GM19468 (cell line): ENCODE measurements around the gene PRKG1.

Experiments
- ATAC-seq: cut with Tn5 transposase; IDR thresholded peaks from one replicate; pipeline ENCODE4 v1.9.1; 2021; ENCODE audit warnings: mild to moderate bottlenecking, moderate library complexity, moderate number of reproducible peaks; ENCODE audit not compliant: unreplicated experiment; ENCODE audit errors: extremely low read depth

The PRKG1 gene

DNA sequence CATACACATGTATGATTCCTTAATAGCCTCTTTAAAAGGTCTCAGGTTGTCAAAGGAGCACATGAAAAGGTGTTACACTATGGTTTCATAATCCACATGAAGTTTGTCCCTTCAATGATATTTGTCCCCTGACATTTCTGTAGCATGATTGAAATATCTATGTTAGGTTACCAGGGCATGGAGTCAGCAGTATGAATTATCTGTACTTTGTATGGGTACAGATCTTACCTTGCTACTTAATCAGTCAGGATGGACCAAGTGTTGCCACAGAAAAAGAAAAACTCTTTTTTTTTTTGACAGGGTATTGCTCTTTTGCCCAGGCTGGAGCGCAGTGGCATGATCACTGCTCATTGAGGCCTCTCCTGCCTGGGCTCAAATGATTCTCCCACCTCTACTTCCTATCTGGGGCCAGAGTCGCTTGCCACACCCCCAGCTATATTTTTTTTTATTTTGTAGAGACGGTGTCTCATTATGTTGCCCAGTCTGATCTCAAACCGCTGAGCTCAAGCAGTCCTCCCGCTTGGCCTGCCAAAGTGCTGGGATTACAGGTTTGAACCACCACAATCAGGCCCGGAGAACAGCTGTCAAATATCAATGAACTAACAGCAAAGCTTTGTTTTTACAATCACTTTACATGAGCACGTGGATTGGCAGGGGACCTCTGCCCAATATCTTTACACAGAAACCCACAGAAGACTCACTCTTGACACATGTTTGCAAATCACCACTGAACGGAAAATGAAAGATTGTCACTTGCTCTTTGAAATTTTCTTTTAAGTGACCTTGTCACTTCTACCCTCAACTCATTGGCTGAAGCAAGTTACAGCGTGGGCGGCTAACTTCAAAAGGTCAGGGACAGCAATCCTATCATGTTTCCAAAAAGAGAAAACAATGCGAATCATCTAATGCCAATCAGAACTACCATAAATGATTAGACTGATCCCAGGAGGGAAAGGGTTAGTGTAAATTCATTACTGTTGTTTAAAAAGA, 140.2 kb downstream of the PRKG1 start:
- no peak for ATAC-seq

DNA sequence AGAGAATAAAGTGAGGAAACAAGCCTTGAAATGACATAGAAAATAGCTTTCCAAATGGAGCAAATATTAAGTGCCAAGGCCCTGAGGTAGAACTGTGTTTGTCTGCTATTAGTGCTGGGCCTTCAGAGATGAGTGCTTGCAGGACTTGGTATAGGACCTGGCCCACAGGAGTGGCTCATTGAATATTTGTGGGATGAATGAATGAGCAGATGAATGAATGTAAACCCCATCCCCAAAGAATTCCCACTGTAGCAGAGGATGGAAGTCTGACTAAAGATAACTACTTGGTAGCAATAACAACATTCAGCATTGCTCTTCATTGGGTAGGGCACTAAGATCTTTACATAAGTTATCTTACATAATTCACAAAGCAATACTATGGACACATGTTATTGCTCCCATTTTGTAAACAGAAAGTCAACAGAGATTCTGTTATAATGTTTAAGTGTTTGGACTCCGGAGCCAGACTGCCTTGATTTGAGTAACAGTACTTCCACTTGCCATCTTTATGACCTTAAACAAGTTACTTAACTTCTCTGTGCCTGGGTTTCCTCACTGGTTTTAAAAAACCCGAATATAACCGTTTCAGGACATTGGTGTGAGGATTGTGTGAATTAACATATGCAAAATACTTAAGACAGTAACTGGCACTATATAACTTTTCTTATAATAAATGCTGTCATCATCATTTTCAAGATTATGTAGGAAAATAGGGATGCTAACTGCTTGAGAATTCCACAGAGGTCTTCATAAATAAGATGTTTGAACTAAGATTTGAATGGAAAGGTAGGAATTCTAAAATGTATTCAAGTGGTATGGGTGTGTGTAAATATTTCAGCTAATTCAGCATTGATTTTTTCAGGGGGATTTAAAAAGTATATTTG, 141.9 kb downstream of the PRKG1 start:
- no peak for ATAC-seq

DNA sequence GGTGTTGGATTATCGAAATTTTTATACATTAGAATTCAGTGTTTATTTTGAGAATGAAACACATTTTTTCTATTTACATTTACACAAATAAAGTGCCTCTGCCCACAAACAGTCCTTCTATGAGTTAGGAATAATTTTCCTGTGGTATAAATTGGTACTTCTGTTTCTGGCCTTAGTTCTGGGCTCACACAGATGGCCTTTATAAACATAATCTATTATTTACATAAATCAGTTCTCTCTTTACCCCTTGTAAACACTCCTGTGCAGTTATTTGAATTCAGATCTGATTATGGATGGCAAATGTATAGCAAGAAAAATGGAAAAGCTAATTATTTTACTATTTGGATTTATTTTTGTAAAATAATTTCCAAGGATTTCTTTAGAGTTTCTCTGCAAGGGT, 143.2 kb downstream of the PRKG1 start:
- no peak for ATAC-seq

DNA sequence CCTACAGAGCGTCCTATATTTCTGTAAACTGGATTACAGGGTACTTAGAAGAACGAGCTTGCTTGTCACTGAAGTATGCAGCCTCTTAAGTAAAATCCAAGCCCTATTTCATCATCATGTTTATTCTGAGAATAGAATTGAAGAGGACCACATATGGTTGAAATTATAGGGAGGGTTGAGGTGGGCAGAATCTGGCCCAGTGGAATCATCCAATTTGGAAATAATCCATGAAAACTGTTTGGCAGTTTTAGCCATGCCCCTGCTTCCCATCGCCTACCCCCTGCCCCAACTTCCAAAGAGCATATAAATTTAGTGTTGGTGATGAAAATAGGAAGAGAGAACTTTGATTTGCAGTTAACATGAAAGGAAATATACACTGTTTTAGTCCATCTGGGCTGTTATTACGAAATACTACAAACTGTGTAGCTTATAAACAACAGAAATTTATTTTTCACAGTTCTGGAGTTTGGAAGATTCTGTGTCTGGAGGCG, 150.4 kb downstream of the PRKG1 start:
- ATAC-seq = no peak

DNA sequence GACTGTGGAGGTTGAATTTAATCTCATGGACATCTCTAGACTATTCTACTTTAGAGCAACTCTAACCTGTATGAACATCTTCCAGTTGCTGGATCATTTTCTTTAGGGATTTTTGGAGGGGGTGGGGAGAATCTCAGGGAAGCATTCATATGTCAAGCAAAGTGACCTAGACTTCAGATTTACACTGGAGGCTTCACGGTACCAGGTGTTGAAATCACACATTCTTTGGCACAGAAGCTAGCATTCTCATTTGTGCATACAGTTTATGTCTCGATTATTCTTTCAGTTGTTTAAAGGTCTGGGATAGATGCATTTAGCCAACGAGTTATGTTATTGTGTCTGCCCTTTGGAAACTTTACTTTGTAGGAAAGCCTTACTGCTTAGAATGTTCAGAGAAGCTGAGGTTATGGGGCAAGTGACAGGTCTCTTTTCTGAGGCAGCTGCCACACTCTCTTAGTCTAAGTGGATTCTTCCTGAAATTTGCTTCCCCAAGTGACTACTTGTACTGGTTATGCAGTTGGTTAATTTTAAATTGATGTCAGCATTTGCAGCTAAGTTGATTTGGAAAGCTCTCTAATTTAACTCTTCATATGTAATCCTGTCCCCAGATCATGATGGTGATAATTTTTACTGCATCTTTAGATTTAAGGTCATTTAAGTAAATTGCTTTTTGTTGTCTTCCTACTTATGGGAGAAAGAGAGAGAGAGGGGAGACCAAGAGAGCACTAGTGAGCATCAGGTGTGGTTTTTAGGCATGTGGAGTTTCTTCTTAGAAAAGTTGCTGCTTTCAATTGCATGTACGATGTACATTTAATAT, 153.8 kb downstream of the PRKG1 start:
- no peak for ATAC-seq

DNA sequence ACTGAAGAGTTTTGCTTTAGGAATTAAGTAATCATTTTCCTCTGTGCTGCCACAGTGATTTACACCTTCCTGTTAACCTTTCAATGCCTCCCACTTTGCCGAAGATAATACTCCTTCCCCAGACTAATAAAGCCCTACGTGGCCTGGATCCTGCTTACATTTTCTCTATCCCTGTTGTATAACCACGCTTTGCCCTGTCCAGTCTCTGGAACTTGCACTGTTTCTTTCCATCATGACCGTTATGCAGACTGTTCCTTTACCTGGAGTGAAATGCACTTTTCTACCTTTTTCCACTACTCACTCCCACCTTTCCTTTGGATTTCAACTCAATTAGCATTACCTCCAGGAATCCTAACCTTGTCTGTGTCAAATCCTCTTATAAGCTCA, 154.4 kb downstream of the PRKG1 start:
- no peak for ATAC-seq

DNA sequence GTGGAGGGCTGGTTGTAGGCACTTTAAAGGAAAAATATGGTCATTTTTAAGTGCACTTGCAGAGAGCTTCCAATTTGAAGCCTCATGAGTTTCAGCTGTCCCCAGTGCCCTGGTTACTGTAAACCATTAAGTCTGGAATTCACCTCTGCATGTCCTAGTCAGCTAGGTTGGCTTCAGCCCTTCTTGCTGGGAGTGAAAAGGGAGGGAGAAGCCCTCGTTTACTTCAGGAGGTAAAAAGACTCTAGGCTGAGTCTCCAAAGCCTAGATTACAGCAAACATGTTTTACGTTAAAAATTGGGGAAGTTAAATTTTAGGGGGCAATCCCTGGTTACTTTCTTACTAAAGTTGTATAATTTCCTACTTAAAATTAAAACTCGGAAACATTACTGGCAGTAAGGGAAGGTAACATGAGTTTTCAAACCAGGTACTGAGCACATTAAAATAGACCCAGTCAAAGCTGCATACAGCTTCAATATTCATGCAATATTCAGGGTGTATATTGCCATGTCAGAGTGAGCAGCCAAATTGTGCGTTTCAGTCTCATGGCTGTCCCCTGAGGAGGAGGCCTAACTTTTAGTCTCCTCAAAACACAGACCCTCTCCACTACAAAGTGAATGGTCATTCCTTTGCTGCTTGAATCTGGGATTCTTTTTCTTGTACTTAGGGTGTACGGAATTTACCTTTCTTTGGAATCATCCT, 156.7 kb downstream of the PRKG1 start:
- ATAC-seq = no peak

DNA sequence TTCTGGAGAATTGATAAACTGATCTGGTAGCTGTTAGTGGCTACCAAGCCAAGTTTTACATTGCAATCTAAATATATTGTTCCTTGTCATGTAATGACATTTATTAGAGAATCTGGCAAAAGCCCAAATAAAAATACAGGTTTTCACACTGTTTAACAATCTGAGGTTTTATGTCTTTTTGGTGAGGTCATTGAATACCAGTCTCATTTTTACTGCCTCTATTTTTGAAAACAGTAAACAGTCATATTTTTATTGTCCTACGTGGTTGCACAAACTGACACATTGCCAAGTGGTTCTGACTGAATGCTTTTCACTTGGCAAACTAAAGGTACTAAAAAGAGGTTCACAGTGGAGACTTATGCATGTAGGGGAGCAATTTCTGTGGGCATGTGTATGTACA, 157.5 kb downstream of the PRKG1 start:
- no peak for ATAC-seq

DNA sequence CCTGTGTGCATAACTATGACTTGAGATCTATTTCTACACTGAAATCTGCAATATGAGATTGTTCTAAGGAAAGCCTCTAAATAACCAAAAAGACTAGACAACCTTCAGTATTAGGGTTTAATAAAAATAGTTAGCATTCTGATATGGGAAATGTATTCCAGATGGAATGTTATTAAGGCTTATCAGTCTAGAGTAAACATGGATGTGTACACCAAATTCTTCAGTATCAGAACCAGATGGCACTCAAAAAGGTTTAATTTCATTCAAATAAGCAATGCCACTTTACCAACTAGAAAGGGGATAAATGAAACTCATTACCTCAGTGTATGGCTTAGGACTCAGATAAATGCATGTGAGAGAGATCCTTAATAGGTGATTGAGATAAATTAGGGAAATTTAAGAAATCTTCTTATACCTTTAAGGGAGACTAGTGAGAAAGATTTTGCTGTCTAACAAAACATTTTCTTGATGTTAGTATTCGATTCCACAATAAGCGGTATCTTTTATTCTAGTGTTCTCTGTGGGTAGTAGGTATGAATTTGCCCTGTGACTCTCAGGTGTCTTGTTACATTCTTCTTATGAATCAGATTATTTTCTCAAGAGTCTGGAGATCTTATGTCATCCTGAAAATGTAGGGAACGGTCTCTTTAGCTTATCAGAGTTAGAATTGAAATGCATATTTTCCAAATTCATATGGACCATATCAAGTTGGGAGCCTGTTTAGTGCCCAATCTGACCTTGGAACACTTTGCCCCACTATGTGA, 159.2 kb downstream of the PRKG1 start:
- no peak for ATAC-seq

DNA sequence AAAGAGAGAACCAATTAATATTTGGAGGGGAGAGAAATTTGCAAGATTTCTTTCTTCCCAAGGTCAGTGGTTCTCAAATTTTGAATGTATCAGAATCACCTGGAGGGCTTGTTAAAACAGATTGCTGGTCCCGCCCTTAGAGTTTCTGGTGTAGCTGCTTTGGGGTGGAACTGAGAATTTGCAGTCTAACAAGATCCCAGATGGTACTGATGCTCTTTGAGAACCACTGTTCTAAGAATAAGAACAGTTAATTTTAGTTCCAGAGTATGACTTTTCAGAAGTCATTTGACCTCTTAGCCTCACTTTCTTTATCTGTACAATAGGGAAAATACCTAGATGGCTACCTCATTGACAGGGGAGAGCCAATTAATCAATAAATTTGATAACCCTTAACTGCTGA, 161.6 kb downstream of the PRKG1 start:
- ATAC-seq = no peak

DNA sequence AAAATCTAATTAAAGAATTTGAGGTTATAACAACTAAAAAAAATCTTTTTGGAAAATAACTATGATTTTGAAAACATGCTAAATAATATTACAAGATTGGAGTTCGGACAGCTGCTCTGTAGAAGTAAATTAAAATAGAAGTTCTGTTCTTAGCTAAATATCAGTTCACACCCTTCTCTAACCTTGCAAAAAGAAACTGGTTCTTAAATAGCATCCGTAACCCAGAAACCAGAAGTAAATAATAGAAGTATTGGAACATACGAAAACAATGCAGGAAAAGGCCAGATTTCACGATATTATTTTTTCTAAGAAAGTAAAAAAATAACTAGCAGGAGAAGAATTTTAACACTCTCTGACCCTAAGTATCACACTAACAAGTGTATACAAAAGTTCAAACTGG, 164.7 kb downstream of the PRKG1 start:
- ATAC-seq = no peak

DNA sequence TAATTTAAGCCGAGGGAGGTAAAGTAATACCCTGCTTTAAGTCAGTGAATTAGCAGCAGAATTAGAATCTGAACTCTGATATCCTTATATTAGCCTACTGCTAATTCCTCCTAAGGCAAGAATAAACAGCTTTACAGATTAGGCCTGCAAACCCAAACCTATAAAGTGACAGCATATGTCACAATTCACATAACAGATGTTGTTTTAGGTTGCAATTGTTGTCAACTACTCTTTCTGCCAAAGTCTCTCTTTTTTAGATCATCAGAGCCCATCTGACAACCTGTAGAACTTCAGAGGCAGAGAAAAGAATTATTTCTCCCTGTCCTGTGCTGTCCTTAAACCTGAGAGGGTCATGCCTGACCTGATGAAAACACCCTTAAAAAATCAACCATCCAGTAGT, 167.2 kb downstream of the PRKG1 start:
- no peak for ATAC-seq

DNA sequence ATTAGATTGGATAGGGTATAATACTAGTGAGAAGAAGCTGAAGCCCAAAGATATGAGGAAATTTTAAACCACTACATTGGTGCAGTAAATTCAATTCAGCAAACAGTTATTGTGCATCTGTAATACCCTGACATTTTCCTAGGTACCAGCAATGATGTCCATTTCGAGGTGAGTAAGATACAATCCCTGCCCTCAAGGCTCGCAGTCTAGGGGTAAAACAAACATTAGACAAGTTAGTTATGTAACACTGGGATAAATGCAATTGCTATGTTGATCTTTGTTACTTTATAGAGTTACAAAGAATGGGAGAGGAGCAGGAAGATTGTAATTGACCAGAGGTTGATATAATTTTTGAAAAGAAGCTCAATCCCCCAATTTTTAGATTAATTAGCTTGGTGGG, 168.1 kb downstream of the PRKG1 start:
- ATAC-seq = no peak

DNA sequence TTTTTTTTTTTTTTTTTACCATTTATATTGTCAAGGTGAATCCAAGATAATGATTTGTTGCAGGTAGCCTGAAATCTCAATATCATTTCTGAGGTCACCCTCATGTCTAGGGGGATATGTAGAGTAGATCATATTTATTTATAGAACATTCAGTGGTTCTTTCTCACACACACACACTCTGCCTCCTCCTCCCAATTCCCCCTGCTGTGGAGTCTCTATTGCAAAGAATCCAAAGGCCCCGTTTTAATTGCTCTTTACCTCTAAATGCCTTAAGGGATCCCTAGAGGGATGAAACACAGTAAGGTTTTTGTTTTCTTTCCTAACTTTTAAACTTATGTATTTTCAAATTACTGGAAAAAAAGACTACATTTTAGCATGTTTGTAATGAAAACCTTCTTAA, 170.0 kb downstream of the PRKG1 start:
- ATAC-seq = no peak

DNA sequence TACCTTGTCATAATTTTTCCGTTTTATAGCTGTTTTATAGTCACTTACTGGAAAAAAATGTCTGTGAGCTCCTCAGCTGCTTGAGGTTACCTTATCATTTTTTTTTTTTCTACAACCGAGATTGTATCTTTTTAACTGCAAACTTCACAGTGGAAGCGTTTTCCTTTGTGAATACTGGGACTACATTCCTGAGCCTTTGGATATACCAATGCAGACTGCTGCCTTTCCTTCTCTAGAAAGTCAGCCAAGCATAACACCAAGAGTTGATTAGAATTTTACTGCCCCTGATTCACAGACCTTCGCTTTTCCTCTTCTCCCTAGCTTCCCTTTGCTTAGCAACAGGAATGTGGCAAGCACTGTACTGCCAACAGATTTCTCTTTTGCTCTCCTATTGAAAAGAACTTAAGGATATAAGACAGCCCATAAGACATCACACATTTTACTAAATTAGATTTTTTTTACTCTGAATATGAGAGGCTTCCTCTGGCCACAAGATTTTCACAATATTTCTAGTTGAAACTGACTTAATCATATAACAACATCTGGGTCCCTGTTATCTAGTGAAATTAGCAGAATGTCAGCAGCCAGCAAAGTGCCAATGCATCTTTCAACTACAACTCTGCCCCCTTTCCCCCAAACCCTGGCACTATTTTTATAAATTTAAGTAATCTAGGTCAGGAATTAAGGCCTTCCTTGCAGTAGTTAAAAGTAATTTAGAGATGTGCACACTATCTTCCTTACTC, 170.6 kb downstream of the PRKG1 start:
- ATAC-seq = no peak

DNA sequence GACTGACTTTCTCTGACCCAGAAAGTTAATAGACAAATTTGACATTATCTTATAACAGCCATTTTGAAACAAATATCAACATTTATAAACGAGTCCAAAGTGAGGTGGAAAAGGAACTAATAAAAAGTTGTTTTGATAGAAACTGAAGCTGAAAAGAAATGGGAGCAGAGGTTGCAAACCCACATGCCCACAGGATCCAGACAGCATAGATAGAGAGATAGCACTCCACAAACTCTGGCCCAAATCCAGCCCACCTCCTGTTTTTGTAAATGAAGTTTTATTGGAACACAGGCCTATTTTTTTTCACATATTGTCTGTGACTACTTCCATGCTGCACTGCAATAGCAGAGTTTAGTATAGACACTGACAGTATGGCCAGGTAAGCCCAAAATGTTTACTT, 171.9 kb downstream of the PRKG1 start:
- no peak for ATAC-seq

DNA sequence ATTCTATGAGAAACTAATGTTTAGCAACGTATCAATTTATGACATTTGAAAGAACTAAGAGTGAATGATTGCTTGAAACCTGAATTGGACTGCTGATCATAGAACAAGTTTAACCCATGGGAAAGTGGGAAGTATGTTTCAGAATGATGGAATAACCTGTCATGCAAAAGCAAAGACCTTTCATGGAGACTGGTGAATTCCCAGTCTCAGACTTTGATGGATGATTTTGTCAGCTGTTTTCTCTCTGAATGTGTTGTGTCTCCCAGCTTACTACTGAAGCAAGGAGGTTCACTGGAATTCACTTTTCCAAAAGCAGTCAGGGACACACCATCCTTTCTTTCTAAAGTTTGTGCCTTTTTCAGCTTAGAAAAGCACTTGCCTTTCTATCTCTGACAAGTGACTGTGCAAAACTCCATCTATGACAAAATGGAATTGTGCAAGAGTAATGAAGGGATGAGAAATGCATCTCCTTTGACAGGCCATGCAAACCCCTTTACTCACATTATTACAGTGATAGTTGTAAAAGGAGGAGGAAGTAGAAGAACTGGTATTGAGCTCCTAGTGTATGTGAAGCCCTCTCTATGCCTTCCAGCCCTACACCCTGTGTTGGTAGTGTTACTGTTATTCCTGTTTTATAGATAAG, 176.1 kb downstream of the PRKG1 start:
- ATAC-seq = no peak

DNA sequence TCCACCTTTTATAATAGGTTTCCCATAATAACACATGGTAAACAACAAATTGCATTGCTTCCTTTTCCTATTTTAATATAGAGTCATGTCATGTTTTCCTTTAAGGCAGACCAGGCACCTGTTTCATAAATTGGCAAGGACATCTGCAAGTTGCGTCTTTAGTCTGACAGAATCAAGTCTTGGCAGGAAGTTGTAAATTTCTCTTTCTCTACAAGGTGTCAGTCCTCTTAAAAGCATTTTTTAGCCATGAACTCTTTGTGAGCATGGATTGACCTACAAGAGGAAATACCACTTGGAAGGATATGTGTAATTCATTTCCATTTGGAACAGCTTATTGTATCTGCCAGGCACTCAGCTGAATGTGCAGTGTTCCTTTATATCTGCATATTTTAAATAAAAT, 176.8 kb downstream of the PRKG1 start:
- ATAC-seq = no peak
